T-cell (primary cell): ENCODE results near the gene TTLL1. TPM values are rescaled to one million over a fixed set of nuclear protein-coding genes. Genes with fewer than 3 reads are reported as not detected.
"Not testable (repeated sequence)": the region's sequence is repeated elsewhere in the genome, so short reads cannot be mapped to it uniquely, and the experiment has no call there.

Experiments used
- ATAC-seq, 4 experiments: fragments of 200-7000 bp in 3 of 4; fragments of 150-1000 bp in 1 of 4; cut with Tn5 transposase; replicated peaks in 1 of 4; 1 replicate in 3 of 4; 2 replicates in 1 of 4; pipeline ENCODE4 v1.10.0; 2021; ENCODE audit warnings: moderate library complexity in 3 of 4, mild to moderate bottlenecking in 2 of 4, moderate number of reproducible peaks in 1 of 4
- CTCF ChIA-PET, 2 donors: fragments of 300-600 bp; sonication (Branson Sonifier 250); formaldehyde crosslinking; loops; one replicate each; lab custom pipeline; 2022; ENCODE audit warnings: antibody characterized with exemption in 2 of 2; lab: Charles Lee
- POLR2A ChIA-PET, 2 donors: fragments of 300-600 bp; sonication (Branson Sonifier 250); formaldehyde crosslinking; loops; one replicate each; lab custom pipeline; 2022; ENCODE audit warnings: antibody characterized with exemption in 2 of 2; lab: Charles Lee
- DNase-seq, 35 experiments: peaks; one replicate each; pipeline versions ENCODE4 v3.0.0 to v3.0.0-alpha.2; 2013 to 2023
- H3K27ac ChIP-seq: one replicate; pipeline ENCODE4 v1.5.1; 2013; ENCODE audit warnings: low read length
- H3K27me3 ChIP-seq, 2 experiments: replicated peaks in 1 of 2; 1 replicate in 1 of 2; 2 replicates in 1 of 2; pipeline versions ENCODE4 v1.6.1 to v1.7.0; 2013; ENCODE audit warnings: low read length in 1 of 2, mixed read lengths in 1 of 2; ENCODE audit not compliant: control insufficient read depth in 2 of 2, insufficient read depth in 2 of 2; ENCODE audit errors: extremely low read depth in 1 of 2
- H3K36me3 ChIP-seq, 2 donors: 1 replicate in 1 of 2; 2 replicates in 1 of 2; pipeline versions ENCODE4 v1.6.1 to v1.7.0; 2013; ENCODE audit warnings: low read length in 1 of 2; ENCODE audit not compliant: control insufficient read depth in 2 of 2, insufficient read depth in 1 of 2; ENCODE audit errors: extremely low read depth in 1 of 2
- H3K4me1 ChIP-seq, 2 experiments: 1 replicate in 1 of 2; 2 replicates in 1 of 2; pipeline versions ENCODE4 v1.6.1 to v1.7.0; 2013; ENCODE audit warnings: low read length in 2 of 2, mixed read lengths in 1 of 2; ENCODE audit not compliant: insufficient read depth in 2 of 2, control insufficient read depth in 1 of 2; ENCODE audit errors: extremely low read depth in 1 of 2
- H3K4me3 ChIP-seq, 2 donors: 1 replicate in 1 of 2; 2 replicates in 1 of 2; pipeline versions ENCODE4 v1.5.1 to v1.7.0; 2013; ENCODE audit warnings: mild to moderate bottlenecking in 2 of 2, low read length in 1 of 2, moderate library complexity in 1 of 2; ENCODE audit not compliant: control insufficient read depth in 1 of 2; ENCODE audit errors: extremely low read depth in 1 of 2
- H3K9me3 ChIP-seq: 2 replicates; pipeline ENCODE4 v1.7.0; 2013
- H3K27ac Mint-ChIP-seq, 2 donors: one replicate each; pipeline ENCODE4 v1.8.0; 2020 to 2021; ENCODE audit warnings: mild to moderate bottlenecking in 2 of 2, mixed read lengths in 2 of 2
- H3K27me3 Mint-ChIP-seq, 2 donors: one replicate each; pipeline ENCODE4 v1.8.0; 2021 to 2022; ENCODE audit warnings: mixed read lengths in 2 of 2
- H3K36me3 Mint-ChIP-seq: one replicate; pipeline ENCODE4 v1.8.0; 2021; ENCODE audit warnings: mixed read lengths
- H3K4me1 Mint-ChIP-seq, 3 donors: one replicate each; pipeline ENCODE4 v1.8.0; 2020 to 2022; ENCODE audit warnings: mixed read lengths in 3 of 3, mild to moderate bottlenecking in 1 of 3
- H3K4me3 Mint-ChIP-seq, 3 donors: one replicate each; pipeline ENCODE4 v1.8.0; 2020 to 2022; ENCODE audit warnings: mild to moderate bottlenecking in 3 of 3, mixed read lengths in 3 of 3, moderate library complexity in 3 of 3
- H3K9me3 Mint-ChIP-seq, 3 donors: one replicate each; pipeline ENCODE4 v1.8.0; 2020 to 2022; ENCODE audit warnings: mixed read lengths in 3 of 3
- WGBS: methylation state at CpG from one replicate; pipeline ENCODE4 v1.1.5; 2013; ENCODE audit warnings: missing lambda C conversion rate; ENCODE audit not compliant: insufficient coverage; 5-methylcytosine and 5-hydroxymethylcytosine counted together
- total RNA-seq, 35 experiments: library from RNA in 6 of 35; stranded (reverse) in 6 of 35; fragments of 120-200 nt in 1 of 35; gene quantifications; one replicate each; pipeline versions ENCODE4 v1.2.1 to v1.2.4 and lab custom pipeline; 2013 to 2026

The TTLL1 gene
- total RNA-seq, 5 donors from 2014 or later (not counting 1 experiment from before 2014, with no cell fraction given): 5.6 to 9.0 (median 6.9) TPM

GRCh38 chr22:43018615-43019014, 70.6 kb downstream of the TTLL1 start:
- ATAC-seq (no peak), DNase-seq (no peak)
- 87% methylated on average over 3 of the region's 6 CpGs for WGBS
- Histone ChIP-seq H3K4me1 (peaks cover 9 to 16% of the 10 kb centered on the region in 2 experiments), H3K27me3 (no peaks in the 10 kb centered on the region), H3K27ac (no peak overlapping the region), H3K4me3 (no peak overlapping the region), H3K36me3 (no peaks in the 10 kb centered on the region), H3K9me3 (no peaks in the 10 kb centered on the region)
- Mint-ChIP-seq H3K4me1 (peaks cover 9 to 19% (median 19%) of the 10 kb centered on the region in 3 donors), H3K9me3 (no peaks in the 10 kb centered on the region), H3K27me3 (no peaks in the 10 kb centered on the region), H3K36me3 (no peaks in the 10 kb centered on the region), H3K27ac (peak overlapping the region in 1 of 2 donors; percentile 25), H3K4me3 (no peak overlapping the region)
- ChIA-PET CTCF (no interaction called here), POLR2A (no interaction called here)

DNA sequence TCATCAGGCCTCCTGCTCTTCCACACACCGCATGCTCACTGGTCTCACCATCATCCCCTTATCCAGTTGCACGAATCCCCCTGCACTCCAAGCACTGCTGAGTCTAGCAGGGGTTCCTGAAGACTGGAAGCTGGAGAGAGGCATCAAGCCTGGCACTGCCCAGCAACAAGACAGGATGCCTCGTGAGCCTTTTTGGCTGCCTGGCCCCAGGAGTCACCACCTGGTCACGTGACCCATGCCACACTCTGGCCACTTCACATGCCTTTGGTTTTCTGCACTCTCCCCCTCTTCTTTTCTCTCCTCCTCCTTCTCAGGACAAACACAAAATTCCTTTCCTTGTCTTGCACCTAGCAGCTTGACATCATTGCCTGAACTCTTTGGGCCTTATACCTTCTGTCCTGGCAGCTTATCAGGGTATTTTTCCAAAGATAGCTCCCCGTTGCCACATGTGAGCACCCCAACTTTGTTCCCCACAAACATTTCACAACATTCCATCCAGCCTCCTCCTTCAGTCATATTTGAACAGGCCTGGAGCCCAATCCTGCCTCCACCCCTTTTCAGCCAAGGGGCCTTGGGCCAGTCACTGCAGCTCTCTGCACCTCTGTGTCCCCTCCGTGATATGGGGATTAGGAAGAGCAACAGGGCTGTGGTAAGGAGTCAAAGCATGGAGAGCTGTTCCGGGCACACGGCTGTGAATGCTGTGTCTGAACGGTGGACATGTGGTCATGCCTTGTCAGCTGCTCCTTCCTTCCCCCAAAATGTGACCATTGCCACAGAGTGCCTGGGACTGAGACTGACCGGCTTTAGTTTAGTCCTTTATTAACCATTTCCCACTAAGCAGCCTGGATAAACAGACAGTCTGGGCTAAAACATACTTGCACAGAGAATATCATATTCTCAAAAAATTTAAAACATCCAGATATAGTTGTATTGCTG, 71.4 kb downstream of the TTLL1 start:
- H3K4me3 Mint-ChIP-seq: peak overlapping the region in 2 of 3 donors; percentile 29 to 56
- CTCF ChIA-PET: no interaction called here
- POLR2A ChIA-PET: no interaction called here

DNA sequence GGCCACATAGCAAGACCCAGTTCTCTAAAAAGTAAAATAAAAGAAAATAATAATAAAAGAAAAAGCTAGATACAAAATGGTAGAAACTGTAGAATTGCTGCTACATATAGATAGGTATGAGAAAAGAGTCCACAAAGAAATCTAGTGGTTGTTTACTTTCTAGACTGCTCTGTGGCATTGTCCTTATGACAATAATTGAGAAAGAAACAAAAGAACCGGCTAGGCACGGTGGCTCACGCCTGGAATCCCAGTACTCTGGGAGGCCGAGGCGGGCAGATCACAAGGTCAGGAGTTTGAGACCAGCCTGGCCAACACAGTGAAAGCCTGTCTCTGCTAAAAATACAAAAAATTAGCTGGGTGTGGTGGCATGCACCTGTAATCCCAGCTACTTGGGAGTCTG, 73.0 kb downstream of the TTLL1 start:
- H3K36me3 Mint-ChIP-seq, ATAC-seq, H3K9me3 Mint-ChIP-seq, H3K9me3 ChIP-seq, H3K27me3 ChIP-seq, H3K27ac ChIP-seq, CTCF ChIA-PET, DNase-seq, H3K27me3 Mint-ChIP-seq, H3K36me3 ChIP-seq, POLR2A ChIA-PET, H3K27ac Mint-ChIP-seq: not testable (repeated sequence)
- 96% methylated on average over 5 of the region's 5 CpGs for WGBS
- peaks cover 23 to 40% (median 35%) of the 10 kb centered on the region in 3 donors for H3K4me1 Mint-ChIP-seq
- peak overlapping the region in 2 of 3 donors; percentile 94 to 97 for H3K4me3 Mint-ChIP-seq
- Histone ChIP-seq H3K4me3 (peak overlapping the region in 1 of 2 donors; percentile 88), H3K4me1 (peaks cover 13 to 20% of the 10 kb centered on the region in 2 experiments)

More for the DNA sequence above, 71.4 kb downstream of the TTLL1 start:
- H3K4me1 Mint-ChIP-seq: peaks cover 17 to 27% (median 25%) of the 10 kb centered on the region in 3 donors
- peak overlapping the region in 1 of 2 donors; percentile 46 for H3K27ac Mint-ChIP-seq
- Histone ChIP-seq H3K4me1 (peaks cover 11 to 20% of the 10 kb centered on the region in 2 experiments), H3K9me3 (no peaks in the 10 kb centered on the region), H3K27me3 (no peaks in the 10 kb centered on the region), H3K4me3 (no peak overlapping the region), H3K36me3 (no peaks in the 10 kb centered on the region), H3K27ac (no peak overlapping the region)
- H3K36me3 Mint-ChIP-seq: no peaks in the 10 kb centered on the region
- DNase-seq (no peak), ATAC-seq (no peak)
- no peaks in the 10 kb centered on the region for H3K9me3 Mint-ChIP-seq
- H3K27me3 Mint-ChIP-seq: no peaks in the 10 kb centered on the region
- WGBS: 83% methylated on average over 6 of the region's 10 CpGs

GRCh38 chr22:43015677-43016042, 73.5 kb downstream of the TTLL1 start:
- Histone ChIP-seq H3K27me3 (no peaks in the 10 kb centered on the region), H3K27ac (peak overlapping the region; percentile 75), H3K36me3 (no peaks in the 10 kb centered on the region), H3K4me3 (peak overlapping the region; percentile 80 to 88), H3K4me1 (peaks cover 13 to 23% of the 10 kb centered on the region in 2 experiments), H3K9me3 (no peaks in the 10 kb centered on the region)
- Mint-ChIP-seq H3K4me1 (peaks cover 28 to 41% (median 39%) of the 10 kb centered on the region in 3 donors), H3K9me3 (no peaks in the 10 kb centered on the region), H3K36me3 (no peaks in the 10 kb centered on the region), H3K4me3 (peak overlapping the region; percentile 94 to 97 (median 95)), H3K27me3 (no peaks in the 10 kb centered on the region), H3K27ac (peak overlapping the region; percentile 94 to 98)
- ChIA-PET POLR2A (interaction anchor here in 1 of 2 donors (0.7 kb wide), 1 partner anchor 69 kb away, joined by 3 read pairs; no protein-coding TSS in a partner anchor), CTCF (interaction anchor here in 1 of 2 donors (0.6 kb wide), 1 partner anchor 68 kb away, joined by 4 read pairs; no protein-coding TSS in a partner anchor)
- WGBS: 5% methylated on average over 2 of the region's 5 CpGs
- DNase-seq (peak in 1 of 35 experiments; percentile 8), ATAC-seq (peak in 2 of 4 experiments; percentile 1 to 3)

DNA sequence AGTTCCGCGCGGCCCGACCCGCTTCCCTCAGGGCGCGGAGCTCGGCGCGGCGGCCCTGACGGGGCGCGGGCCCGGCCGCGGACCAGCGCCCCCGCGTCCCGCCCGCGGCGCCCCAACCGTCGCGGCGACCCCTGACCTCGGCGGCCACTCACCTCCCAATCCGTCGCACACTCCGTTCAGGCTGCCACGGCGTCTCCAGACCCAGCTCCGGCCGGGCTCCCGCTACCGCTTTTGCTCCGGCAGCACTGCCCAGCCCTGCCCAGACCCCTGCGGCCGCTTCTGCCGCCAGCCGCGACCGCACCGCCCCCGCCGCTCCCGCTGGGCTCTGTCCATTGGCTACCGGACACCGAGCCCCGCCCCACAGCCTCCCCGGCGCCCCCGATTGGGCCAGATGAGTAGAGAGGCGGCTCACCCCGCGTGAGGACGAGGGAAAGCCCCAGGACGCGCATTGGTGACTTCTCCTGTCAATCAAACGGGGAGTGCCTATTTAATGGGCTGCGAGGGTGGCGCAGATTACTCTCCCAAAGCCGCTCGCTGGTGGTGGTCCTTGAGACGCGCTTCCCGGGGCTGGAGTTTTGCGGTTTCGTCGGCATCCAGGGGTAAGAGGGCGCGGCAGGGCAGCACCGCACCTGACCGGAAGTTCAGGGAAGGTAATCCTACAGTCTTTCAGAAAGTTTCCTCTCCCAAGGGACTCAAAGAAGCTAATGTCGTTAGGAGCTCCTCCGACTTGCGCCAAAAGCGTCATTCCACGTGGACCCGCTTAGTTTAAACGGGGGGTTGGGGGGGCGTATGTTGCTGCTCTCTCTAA, 74.1 kb downstream of the TTLL1 start, which contains the start of gene PACSIN2:
Gene PACSIN2, minus strand, starts transcription at position 281 of the 808 bp plus-strand sequence. CDS start 103,069 bp downstream, outside the sequence.
- ChIA-PET CTCF (interaction anchor here in 1 of 2 donors (0.6 kb wide), 1 partner anchor 67 kb away, joined by 4 read pairs; no protein-coding TSS in a partner anchor), POLR2A (interaction anchor here (0.7 kb wide), 3 partner anchors 14 to 70 kb away, joined by 3 to 13 read pairs (median 7); no protein-coding TSS in a partner anchor)
- DNase-seq (peak; percentile 96 to 99 (median 98)), ATAC-seq (peak; percentile 98 to 99 (median 99))
- Histone ChIP-seq H3K9me3 (no peaks in the 10 kb centered on the region), H3K27me3 (no peaks in the 10 kb centered on the region), H3K4me3 (peak within 1 kb of the TSS; percentile 80 to 88), H3K27ac (peak within 1 kb of the TSS; percentile 75), H3K36me3 (no peaks in the 10 kb centered on the region), H3K4me1 (peaks cover 13 to 23% of the 10 kb centered on the region in 2 experiments)
- Mint-ChIP-seq H3K36me3 (no peaks in the 10 kb centered on the region), H3K4me3 (peak within 1 kb of the TSS; percentile 94 to 97 (median 95)), H3K27ac (peak within 1 kb of the TSS; percentile 94 to 98), H3K4me1 (peaks cover 31 to 41% (median 41%) of the 10 kb centered on the region in 3 donors), H3K9me3 (no peaks in the 10 kb centered on the region), H3K27me3 (no peaks in the 10 kb centered on the region)
- under 1% methylated on average over 77 of the region's 85 CpGs for WGBS
